GM12892 (cell line): Measurements from ENCODE around the gene AMZ1.

Experiments used
- POLR2A ChIP-seq: IDR thresholded peaks from 2 replicates; pipeline ENCODE4 v1.6.1; 2011; ENCODE audit warnings: low read depth, low read length, control low read depth
- POLR2AphosphoS5 ChIP-seq: IDR thresholded peaks from 2 replicates; pipeline ENCODE4 v1.6.1; 2011; ENCODE audit warnings: low read depth, low read length, control low read depth
- TAF1 ChIP-seq: IDR thresholded peaks from 2 replicates; pipeline ENCODE4 v1.6.1; 2011; ENCODE audit warnings: low read depth, mild to moderate bottlenecking, control low read depth, low read length, borderline replicate concordance

- no peak for TF ChIP-seq POLR2A
- TF ChIP-seq TAF1: no peak
- TF ChIP-seq POLR2AphosphoS5: no peak
Measured at GRCh38 chr7:2707481-2707880, 19.5 kb downstream of the AMZ1 start.
